GM19043 (cell line): ENCODE measurements around the gene SLC2A6.
"Not testable (repeated sequence)": the region's sequence is repeated elsewhere in the genome, so short reads cannot be mapped to it uniquely, and the experiment has no call there.

Source experiments
- ATAC-seq: cut with Tn5 transposase; IDR thresholded peaks from one replicate; pipeline ENCODE4 v1.9.1; 2021; ENCODE audit warnings: low read depth; ENCODE audit not compliant: unreplicated experiment

The SLC2A6 gene

DNA sequence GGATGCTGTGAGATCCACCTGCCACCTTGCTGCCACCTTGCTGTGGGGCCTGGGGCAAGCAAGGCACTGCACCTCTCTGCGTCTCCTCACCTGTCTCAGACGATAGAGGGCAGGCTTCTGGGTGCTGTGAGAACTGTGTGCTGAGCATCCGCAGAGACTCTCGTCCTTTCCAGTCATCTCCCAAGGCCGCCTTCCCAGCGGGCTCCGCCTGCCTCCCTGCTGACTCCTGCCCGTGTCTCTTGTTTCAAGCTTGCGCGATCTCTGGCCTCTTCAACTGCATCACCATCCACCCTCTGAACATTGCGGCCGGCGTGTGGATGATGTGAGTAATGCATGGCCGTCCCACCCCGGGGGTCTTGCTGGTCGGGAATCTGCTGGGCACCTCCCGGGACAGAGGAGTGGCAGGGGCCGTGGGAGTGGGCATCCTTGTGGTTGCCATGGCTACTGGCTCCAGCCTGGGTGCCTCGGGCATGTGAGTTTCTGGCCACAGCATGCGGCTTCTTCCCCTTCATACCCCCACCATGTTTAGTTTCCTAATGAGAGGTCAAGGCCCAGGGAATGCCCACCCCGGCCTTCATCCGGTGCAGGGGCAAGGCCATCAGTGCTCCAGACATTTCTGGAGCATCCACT, 15.6 kb downstream of the SLC2A6 start:
- no peak for ATAC-seq

DNA sequence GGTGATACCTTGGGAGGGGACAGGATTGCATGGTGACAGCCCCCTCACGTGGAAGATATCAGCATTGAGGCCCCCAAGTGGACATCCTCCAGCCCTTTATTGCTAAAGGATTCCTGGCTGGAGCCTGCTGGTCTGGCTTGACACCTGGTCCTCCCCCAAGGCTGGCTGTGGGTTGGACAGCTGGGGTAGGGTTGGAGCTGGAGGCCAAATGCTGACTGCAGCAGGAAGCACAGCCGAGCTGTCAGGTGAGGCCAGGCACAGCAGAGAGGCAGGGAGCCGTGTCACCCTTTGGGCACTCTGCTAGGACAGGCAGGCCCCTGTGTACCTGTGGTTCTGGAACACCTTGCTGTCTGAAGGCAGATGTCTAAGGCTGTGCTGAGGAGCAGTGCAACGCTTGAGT, 16.9 kb downstream of the SLC2A6 start:
- ATAC-seq, result no peak

DNA sequence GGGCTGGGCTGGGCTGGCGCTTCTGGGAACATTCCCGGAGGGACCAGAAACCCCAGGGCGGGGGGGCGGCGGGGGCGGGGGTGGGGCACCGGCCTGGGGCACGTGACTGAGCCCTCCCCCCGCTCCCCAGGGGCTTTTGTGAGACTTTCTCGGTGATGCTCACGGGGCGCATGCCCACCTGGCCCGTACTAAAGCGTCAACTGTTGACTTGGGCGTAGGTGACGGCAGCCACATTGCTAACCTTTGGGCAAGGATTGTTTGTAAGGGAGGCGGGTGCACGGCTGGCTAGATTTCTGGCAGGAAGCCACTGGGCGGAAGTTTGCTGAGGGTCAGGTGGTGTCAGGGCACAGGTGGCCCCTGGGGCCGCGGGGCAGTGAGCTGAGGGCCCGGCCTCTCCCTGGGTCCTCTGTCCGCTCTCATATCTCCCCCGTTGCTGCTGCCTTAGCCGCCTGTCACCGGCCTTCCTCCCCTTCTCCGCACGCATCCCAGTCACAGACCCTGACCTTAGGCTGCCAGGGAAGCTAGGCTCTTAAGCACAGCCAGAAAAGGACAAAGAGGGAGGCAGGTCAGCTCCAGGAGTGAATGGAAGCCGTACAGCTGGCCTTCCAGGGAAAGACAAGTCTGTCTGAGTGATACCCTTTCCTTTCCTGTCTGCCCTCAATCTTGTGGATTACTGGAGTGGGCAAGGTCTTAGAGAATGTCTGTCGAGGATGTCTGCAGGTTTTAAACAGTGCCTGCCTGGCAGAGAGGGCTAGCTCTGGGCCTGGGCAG, 18.3 kb downstream of the SLC2A6 start:
- ATAC-seq, result peak; percentile 13

DNA sequence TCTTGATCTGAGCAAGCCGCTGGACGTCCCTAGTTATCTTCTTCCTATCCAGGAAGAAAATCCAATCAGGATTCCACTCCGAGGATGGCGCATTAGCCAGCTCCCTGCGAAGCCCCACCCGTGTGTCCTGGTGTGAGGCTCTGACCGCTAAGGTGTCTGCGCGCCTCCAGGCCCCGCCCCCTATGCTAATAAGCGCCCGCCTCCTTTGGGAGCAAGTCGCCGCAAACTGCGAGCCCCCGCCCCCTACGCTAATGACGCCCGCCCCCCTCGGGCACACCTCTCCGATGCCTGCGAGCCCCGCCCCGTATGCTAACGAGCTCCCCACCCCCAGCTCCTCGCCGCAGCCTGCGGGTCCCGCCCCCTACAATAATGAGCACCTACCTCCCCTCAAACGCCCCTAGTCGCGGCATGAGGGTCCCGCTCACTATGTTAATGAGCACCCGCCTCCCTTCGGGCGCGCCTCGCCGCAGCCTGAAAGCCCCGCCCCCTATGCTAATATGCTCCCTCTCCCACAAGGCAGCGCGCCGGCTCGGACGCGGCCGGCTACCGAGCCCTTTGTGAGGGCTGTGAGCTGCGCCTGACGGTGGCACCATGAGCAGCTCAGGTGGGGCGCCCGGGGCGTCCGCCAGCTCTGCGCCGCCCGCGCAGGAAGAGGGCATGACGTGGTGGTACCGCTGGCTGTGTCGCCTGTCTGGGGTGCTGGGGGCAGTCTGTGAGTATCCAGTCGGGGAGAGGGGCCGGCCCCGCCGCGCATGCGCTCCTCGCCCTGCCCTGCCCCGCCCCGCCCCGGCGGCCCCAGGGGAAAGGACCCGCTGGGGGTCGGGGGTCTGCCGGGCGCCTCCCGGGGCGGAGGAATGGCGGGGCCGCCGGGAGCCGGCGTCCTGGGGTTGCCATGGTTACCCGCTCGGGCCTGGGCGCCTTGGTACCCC, 19.2 kb downstream of the SLC2A6 start, which contains the start of gene CACFD1:
TSS of gene CACFD1 (plus strand) at position 503 of the 929 bp plus-strand sequence. CDS start at position 592, 89 bp downstream.
- peak; percentile 69 for ATAC-seq

DNA sequence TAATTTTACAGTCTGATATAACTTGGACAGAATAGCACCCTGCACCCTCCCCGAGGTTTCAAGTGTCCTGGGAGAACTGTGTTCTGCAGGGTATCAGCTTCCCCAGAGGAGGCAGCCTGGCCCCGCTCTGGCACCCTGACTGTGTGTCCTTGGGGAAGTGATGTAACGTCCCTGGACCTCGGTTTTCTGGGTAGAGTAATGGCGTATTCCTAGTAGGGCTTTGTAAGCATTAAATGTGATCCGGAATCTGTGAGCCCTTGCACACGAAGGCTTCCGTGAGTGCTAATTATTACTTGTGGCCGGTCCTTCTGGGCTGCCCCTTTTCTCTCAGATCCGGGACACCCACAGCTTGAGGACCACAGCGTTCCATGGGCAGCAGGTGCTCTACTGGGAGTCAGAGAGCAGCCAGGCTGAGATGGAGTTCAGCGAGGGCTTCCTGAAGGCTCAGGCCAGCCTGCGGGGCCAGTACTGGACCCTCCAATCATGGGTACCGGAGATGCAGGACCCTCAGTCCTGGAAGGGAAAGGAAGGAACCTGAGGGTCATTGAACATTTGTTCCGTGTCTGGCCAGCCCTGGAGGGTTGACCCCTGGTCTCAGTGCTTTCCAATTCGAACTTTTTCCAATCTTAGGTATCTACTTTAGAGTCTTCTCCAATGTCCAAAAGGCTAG, 20.1 kb downstream of the SLC2A6 start:
- ATAC-seq, result no peak

DNA sequence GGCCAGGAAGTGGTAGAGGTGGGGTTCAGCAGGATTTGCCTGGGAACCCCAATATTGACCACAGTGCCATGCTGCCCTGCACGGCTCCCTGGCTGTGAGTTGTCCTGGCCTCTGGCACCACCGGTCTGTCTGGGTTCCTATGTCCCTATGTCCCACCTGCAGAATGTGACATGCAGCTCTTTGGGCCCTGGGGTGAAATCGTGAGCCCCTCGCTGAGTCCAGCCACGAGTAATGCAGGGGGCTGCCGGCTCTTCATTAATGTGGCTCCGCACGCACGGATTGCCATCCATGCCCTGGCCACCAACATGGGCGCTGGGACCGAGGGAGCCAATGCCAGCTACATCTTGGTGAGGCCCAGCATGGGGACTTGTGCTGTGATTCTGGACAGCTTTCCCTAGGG, 21.2 kb downstream of the SLC2A6 start:
- ATAC-seq, result no peak

DNA sequence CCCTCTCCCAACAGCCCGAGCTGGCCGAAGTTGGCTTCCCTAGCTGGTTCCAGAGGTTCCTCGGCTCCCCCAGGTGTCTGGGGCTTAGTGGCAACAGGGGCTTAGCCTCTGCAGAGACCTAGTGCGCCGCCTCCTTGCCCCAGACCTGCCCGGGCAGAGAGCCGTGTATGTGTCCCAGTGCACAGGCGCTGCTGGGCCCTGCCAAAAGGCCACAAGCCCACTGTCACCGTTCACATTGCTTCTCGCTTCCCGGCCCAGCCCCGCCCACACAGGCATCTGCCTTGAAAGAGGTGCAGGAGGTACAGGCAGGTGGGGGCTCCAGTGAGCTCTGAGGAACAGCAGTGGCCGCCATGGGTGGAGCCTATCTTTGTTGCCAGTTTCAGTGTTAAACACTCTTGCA, 21.7 kb downstream of the SLC2A6 start:
- no peak for ATAC-seq

DNA sequence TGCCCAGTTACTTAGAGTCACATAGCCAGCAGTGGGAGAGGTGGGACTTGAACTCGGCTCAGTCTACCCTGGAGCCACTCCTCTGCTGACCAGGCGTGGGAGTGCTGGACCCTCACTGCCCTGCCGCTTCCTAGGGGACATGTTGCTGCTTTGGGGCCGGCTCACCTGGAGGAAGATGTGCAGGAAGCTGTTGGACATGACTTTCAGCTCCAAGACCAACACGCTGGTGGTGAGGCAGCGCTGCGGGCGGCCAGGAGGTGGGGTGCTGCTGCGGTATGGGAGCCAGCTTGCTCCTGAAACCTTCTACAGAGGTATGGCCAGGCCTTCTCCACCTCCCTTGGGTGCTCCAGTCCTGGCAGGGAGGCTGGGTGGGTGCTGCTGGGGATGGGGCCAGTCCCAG, 22.5 kb downstream of the SLC2A6 start:
- no peak for ATAC-seq

DNA sequence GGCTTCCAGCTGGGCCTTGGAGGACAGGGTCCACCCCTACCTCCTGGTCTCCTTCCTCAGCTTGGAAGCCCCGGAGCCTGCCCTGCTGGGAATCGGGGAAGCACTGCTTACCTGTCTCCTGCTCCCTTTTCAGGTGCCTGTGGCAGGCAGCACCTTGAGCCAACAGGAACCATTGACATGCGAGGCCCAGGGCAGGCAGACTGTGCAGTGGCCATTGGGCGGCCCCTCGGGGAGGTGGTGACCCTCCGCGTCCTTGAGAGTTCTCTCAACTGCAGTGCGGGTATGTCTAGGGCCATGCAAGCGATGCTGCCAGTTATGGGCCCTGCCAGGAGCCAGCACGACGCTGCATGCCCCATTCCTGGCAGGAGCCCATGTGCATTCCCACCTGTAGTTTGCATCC, 23.0 kb downstream of the SLC2A6 start:
- no peak for ATAC-seq

DNA sequence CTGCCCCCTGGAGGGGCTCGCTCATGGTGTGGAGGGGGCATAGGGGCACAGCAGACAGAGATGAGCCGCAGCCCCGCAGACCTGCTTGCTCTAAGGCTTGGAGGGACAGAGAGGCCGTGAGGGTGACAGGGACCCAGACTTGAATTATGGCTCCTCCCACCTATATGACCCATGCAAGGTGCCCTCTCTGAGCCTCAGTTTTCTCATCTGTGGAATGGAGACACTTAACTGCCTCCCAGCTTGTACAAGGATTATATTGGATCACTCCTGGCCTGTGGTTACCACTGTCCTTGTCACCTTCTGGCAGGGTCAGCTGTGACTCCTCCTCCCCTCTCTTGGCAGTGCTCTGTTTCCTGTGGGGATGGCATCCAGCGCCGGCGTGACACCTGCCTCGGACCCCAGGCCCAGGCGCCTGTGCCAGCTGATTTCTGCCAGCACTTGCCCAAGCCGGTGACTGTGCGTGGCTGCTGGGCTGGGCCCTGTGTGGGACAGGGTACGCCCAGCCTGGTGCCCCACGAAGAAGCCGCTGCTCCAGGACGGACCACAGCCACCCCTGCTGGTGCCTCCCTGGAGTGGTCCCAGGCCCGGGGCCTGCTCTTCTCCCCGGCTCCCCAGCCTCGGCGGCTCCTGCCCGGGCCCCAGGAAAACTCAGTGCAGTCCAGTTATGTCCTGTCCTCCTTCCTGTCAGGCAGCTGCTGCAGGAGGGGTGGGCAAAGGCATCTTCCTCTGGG, 23.8 kb downstream of the SLC2A6 start:
- ATAC-seq, result no peak

DNA sequence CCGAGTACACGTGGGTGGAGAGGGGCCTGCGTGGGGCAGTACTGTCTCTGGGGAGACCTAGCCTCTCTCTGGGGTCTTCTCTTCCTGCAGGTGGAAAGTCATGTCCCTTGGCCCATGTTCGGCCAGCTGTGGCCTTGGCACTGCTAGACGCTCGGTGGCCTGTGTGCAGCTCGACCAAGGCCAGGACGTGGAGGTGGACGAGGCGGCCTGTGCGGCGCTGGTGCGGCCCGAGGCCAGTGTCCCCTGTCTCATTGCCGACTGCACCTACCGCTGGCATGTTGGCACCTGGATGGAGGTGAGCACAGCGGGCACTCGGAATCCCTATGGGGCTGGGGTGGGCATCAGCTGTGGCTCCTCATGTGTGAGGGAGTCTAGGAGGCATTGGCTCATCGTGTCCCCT, 24.6 kb downstream of the SLC2A6 start:
- ATAC-seq, result no peak

DNA sequence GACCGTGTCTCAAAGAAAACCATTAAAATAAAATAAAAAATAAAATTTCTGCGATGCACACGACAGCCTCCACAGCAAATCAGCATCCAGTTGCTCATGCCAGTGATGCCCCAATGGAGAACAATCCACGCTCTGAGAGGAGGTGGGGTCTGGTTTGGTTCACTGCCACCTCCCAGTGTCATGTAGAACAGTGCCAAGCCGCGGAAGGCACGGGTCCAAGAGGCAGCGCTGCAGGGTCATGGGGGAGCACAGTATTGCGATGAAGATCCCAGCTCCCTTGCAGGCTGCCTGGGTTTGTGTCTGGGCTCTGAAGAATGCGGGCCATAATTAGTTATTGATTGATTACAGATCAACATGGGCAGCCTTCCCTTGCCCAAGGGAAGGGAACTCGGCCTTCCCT, 25.2 kb downstream of the SLC2A6 start:
- no peak for ATAC-seq

DNA sequence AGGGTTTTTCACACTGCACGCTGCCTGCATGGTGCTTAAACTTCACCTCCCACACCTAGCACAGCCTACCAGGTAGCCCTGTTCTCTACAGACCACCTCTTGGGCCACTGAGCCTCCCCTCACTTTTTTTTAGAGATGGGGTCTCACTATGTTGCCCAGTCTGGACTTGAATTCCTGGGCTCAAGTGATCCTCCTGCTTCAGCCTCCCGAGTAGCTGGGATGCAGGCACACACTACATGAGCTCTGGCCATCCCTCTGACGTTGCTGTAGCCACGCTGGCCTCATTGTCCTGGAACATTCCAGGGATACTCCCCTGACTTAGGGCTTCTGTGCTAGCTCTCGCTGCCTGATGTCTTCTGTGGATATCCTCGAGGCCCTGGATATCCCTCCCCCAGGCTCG, 26.3 kb downstream of the SLC2A6 start:
- ATAC-seq, result no peak

DNA sequence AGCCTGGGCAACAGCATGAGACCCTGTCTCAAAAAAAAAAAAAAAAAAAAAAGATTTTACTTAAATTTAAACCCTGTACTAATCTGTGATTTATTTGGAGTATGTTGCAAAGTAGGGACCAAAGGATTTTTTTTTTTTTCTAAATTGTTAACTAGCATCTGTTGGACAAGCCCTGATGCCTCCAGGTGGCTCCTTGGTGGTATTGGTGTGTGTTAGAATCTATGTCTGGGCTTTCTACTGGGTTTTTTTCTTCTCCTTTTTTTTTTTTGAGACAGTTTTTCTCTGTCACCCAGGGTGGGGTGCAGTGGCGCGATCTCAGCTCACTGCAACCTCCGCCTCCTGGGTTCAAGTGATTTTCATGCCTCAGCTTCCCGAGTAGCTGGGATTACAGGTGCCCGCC, 27.0 kb downstream of the SLC2A6 start:
- not testable (repeated sequence) for ATAC-seq

DNA sequence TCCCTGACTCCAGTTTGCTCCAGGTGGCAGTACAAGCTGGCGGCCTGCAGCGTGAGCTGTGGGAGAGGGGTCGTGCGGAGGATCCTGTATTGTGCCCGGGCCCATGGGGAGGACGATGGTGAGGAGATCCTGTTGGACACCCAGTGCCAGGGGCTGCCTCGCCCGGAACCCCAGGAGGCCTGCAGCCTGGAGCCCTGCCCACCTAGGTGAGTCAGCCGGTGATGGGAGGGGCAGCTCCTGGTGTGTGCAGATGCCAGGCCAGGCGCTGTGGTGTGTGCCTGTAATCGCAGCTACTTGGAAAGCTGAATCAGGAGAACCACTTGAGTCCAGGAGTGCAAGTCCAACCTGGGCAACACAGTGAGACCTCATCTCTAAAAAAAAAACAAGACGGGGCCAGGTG, 29.1 kb downstream of the SLC2A6 start:
- ATAC-seq, result no peak

DNA sequence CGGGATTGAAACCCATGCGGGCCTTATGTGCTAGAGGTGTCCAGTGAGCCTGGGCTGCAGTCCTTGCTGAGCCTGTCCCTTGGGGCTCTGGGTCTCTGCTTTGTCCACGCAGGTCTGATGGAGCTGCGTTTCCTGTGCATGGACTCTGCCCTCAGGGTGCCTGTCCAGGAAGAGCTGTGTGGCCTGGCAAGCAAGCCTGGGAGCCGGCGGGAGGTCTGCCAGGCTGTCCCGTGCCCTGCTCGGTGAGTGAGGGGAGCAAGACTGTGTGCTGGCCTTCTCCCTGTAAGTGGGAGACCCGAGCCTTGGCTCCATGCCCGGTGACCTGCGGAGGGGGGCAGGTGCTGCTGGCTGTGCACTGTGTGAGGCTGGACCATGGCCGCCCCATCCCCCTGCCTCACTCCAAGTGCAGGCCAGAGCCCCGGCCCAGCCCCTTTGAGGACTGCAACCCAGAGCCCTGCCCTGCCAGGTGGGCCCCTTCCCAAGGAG, 30.4 kb downstream of the SLC2A6 start:
- no peak for ATAC-seq

DNA sequence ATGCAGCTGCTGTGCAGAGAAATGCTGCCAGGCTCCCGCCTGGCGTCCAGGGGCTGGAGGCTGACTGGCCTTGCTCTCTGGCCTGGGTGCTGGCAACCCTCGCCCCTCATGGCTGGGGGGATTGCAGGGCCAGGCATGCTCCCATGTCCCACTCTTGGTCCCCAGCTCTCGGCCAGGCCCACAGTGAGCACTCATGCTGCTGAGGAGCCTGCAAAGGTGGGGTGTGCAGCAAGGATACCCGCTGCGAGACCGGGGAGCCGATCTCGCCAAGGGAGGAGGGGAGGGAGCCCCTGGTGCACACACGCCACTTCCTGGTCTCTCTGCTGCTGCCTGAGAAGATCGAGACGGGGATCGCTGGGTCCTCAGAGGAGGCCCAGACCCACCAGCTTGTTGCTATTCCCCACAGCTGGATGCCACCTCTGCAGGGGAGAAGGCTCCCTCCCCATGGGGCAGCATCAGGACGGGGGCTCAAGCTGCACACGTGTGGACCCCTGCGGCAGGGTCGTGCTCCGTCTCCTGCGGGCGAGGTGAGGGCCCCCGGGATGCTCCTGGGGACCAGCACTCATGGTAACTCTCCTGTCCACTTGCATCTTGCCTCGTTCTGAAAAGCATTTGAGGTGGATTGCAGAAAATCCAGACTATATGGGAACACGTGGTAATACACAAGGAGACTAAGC, 33.5 kb downstream of the SLC2A6 start:
- no peak for ATAC-seq

DNA sequence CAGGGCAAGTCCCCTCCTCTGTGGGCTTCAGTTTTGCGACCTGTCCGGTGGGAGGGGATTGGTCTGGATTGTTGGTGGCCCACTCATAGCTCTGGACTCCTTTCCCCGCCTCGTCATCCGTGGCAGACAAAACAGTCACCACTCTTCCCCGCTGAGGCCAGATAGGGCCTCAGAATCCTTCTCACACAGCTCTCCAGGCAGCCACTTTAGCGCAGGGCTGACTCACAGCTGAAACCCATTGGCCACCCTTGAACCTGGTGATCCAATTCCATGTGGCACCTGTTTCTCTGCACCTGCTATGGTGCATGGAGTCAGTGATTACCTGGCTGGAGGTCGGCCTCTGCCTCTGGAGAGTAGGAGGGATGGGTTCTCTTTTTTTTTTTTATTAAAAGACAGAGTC, 34.9 kb downstream of the SLC2A6 start:
- ATAC-seq, result no peak

DNA sequence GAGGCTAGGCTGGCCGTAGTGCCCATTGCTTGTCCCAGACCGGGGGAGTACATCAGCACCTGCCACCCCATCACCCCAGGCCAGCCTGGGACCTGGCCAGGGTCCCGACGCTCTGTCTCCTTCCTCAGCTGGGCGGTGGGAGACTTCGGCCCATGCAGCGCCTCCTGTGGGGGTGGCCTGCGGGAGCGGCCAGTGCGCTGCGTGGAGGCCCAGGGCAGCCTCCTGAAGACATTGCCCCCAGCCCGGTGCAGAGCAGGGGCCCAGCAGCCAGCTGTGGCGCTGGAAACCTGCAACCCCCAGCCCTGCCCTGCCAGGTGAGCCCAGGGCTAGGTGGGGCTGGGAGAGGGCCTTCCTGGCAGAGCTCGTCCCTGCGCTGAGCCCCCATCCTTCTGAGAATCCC, 35.7 kb downstream of the SLC2A6 start:
- ATAC-seq, result no peak
